HepG2 (cell line): ENCODE measurements around the gene B4GALT2. TPM values are rescaled to one million over a fixed set of nuclear protein-coding genes. Genes with fewer than 3 reads are reported as not detected.

Experiments used
- ATAC-seq: fragments of 200-7000 bp; cut with Tn5 transposase; 3 replicates; pipeline ENCODE4 v1.9.1; 2020; ENCODE audit warnings: mild to moderate bottlenecking, moderate library complexity
- BruUV-seq: library from RNA; stranded (reverse); fragments of 400-500 nt; replicated peaks from 2 replicates; lab custom pipeline; 2021; lab: Mats Ljungman, UMichigan
- CTCF ChIA-PET: fragments of 300-600 bp; formaldehyde crosslinking; extraction: SDS; loops from one replicate; lab custom pipeline; 2021; ENCODE audit warnings: low total read pairs, inconsistent platforms, low intra/inter-chr PET ratio; lab: Yijun Ruan, JAX
- POLR2A ChIA-PET: fragments of 350-600 bp; sonication (Branson Sonifier 250); formaldehyde crosslinking; loops from one replicate; lab custom pipeline; 2020; ENCODE audit warnings: antibody characterized with exemption, inconsistent platforms; lab: Yijun Ruan, JAX
- DNase-seq: peaks from one replicate; pipeline ENCODE4 v3.0.0-alpha.2; 2015; ENCODE audit warnings: low spot score
- FAIRE-seq: peaks from 3 replicates; lab custom pipeline; 2011; peaks lifted over from hg19 to GRCh38; lab: Jason Lieb, UNC
- H2AFZ ChIP-seq: one replicate; pipeline ENCODE4 v1.6.1; 2011; ENCODE audit warnings: low read length, inconsistent platforms
- H3K27ac ChIP-seq: fragments of 300-600 bp; 3 replicates; pipeline ENCODE4 v1.8.0; 2011; ENCODE audit warnings: mixed run types, mild to moderate bottlenecking, mixed read lengths, low read length, inconsistent platforms; ENCODE audit not compliant: insufficient read depth; ENCODE audit errors: extremely low read length
- H3K27me3 ChIP-seq, 2 experiments: fragments of 200-600 bp in 1 of 2; 2 replicates in 1 of 2; 3 replicates in 1 of 2; pipeline versions ENCODE4 v1.6.0 to v1.8.0; 2011; ENCODE audit warnings: low read length in 2 of 2, mild to moderate bottlenecking in 2 of 2, moderate library complexity in 2 of 2, inconsistent platforms in 1 of 2; ENCODE audit not compliant: insufficient read depth in 2 of 2, control insufficient read depth in 1 of 2
- H3K36me3 ChIP-seq, 2 experiments: fragments of 200-600 bp in 1 of 2; replicated peaks in 1 of 2; 2 replicates in 1 of 2; 3 replicates in 1 of 2; pipeline versions ENCODE4 v1.5.1 to v1.8.0; 2011; ENCODE audit warnings: low read length in 2 of 2, inconsistent platforms in 1 of 2; ENCODE audit not compliant: insufficient read depth in 2 of 2, control insufficient read depth in 1 of 2
- H3K4me1 ChIP-seq: 2 replicates; pipeline ENCODE4 v1.5.1; 2012; ENCODE audit warnings: low read length, inconsistent platforms; ENCODE audit not compliant: insufficient read depth
- H3K4me2 ChIP-seq: 2 replicates; pipeline ENCODE4 v1.6.0; 2011; ENCODE audit warnings: low read depth, low read length, inconsistent platforms
- H3K4me3 ChIP-seq, 3 experiments: fragments of 200-600 bp in 1 of 3; sonication (generic), shearing (Covaris generic) in 1 of 3; replicated peaks in 1 of 3; 2 replicates each; pipeline ENCODE4 v1.5.1; 2011 to 2016; ENCODE audit warnings: low read length in 3 of 3, inconsistent platforms in 2 of 3, low read depth in 2 of 3, mild to moderate bottlenecking in 2 of 3, control low read depth in 1 of 3, mixed read lengths in 1 of 3; ENCODE audit not compliant: insufficient read depth in 1 of 3
- H3K79me2 ChIP-seq: one replicate; pipeline ENCODE4 v1.6.1; 2011; ENCODE audit warnings: low read length, inconsistent platforms; ENCODE audit not compliant: insufficient read depth
- H3K9ac ChIP-seq: 2 replicates; pipeline ENCODE4 v1.6.0; 2011; ENCODE audit warnings: mild to moderate bottlenecking, low read depth, low read length, inconsistent platforms; ENCODE audit not compliant: insufficient read depth
- H3K9me3 ChIP-seq: 2 replicates; pipeline ENCODE4 v1.5.1; 2012; ENCODE audit warnings: mild to moderate bottlenecking, low read length
- H4K20me1 ChIP-seq: 2 replicates; pipeline ENCODE4 v1.6.0; 2011; ENCODE audit warnings: inconsistent platforms, mild to moderate bottlenecking, low read length, moderate library complexity; ENCODE audit not compliant: insufficient read depth
- CEBPB ChIP-seq: IDR thresholded peaks from 2 replicates; pipeline ENCODE4 v1.6.1; 2011; ENCODE audit warnings: low read depth, low read length, improper control_type of control experiment, borderline replicate concordance
- CERS6 ChIP-seq: sonication (generic); formaldehyde crosslinking; IDR thresholded peaks from 2 replicates; pipeline ENCODE4 v1.5.0; 2020; ENCODE audit warnings: missing genetic modification reagents
- DMTF1 ChIP-seq: sonication (generic); formaldehyde crosslinking; IDR thresholded peaks from 2 replicates; pipeline ENCODE4 v1.4.0; 2020; ENCODE audit warnings: mild to moderate bottlenecking, missing genetic modification reagents
- RBFOX2 ChIP-seq: fragments of 200-400 bp; formaldehyde crosslinking; IDR thresholded peaks from 2 replicates; pipeline ENCODE4 v1.6.1; 2017; ENCODE audit warnings: low read depth, mild to moderate bottlenecking, low read length
- ZBTB33 ChIP-seq: sonication (generic); formaldehyde crosslinking; IDR thresholded peaks from 2 replicates; pipeline ENCODE4 v1.4.0; 2020; ENCODE audit warnings: missing genetic modification reagents
- ZIK1 ChIP-seq: sonication (generic); formaldehyde crosslinking; IDR thresholded peaks from 2 replicates; pipeline ENCODE4 v1.5.0; 2020; ENCODE audit warnings: mild to moderate bottlenecking, low read depth, missing genetic modification reagents, borderline replicate concordance
- ZNF225 ChIP-seq: sonication (generic); formaldehyde crosslinking; IDR thresholded peaks from 2 replicates; pipeline ENCODE4 v1.4.0; 2020; ENCODE audit warnings: mild to moderate bottlenecking, missing genetic modification reagents
- WGBS: methylation state at CpG from one replicate; pipeline ENCODE4 v1.1.6; 2017; ENCODE audit warnings: low lambda C conversion rate; 5-methylcytosine and 5-hydroxymethylcytosine counted together
- in situ Hi-C: cut with HindIII; loops from 2 replicates; pipeline ENCODE4 v1.10.0; 2017; ENCODE audit warnings: low pct_unique_long_range_greater_than_20kb; ENCODE audit not compliant: extremely low pct_ligation_motif_present
- intact Hi-C: fragments of 100-400 bp; cut with micrococcal nuclease; formaldehyde crosslinking; loops from one replicate; pipeline ENCODE4 v1.10.0; 2022; ENCODE audit not compliant: unreplicated experiment
- polyA plus RNA-seq, 8 experiments: library from polyadenylated mRNA; depleted of rRNA in 3 of 8; stranded (reverse) in 7 of 8; unstranded in 1 of 8; fragments of >200 nt; fragmentation: Illumina TruSeq in 4 of 8; extraction: Trizol in 4 of 8; gene quantifications; 2 replicates each; pipeline versions ENCODE4 v1.2.1 to v1.2.3, GENCODE V29; 2011 to 2016; ENCODE audit warnings: low read depth in 4 of 8, missing spikeins in 1 of 8, mixed read lengths in 1 of 8; ENCODE audit not compliant: insufficient read depth in 1 of 8
- total RNA-seq, 5 experiments: library from RNA; depleted of rRNA; stranded (reverse); fragments of >200 nt; fragmentation: Illumina TruSeq; extraction: Trizol; gene quantifications; 2 replicates each; pipeline ENCODE4 v1.2.3, GENCODE V29; 2016; ENCODE audit warnings: low read depth in 1 of 5
- TF ChIP-seq, protein P1 (sequence below): sonication (generic); formaldehyde crosslinking; IDR thresholded peaks from 2 replicates; pipeline ENCODE4 v1.4.0; 2020; ENCODE audit warnings: missing genetic modification reagents, borderline replicate concordance

Gene B4GALT2
- total and polyA plus RNA-seq, 2 of the 13 experiments (the other 11 are each of a cell fraction or from before 2014, with no cell fraction given), result 41.9 to 78.0 TPM

- TF ChIP-seq, protein P1, sequence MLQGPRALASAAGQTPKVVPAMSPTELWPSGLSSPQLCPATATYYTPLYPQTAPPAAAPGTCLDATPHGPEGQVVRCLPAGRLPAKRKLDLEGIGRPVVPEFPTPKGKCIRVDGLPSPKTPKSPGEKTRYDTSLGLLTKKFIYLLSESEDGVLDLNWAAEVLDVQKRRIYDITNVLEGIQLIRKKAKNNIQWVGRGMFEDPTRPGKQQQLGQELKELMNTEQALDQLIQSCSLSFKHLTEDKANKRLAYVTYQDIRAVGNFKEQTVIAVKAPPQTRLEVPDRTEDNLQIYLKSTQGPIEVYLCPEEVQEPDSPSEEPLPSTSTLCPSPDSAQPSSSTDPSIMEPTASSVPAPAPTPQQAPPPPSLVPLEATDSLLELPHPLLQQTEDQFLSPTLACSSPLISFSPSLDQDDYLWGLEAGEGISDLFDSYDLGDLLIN (CRISPR knock-in tag), result no peak
- TF ChIP-seq CERS6, result no peak
- no peak for TF ChIP-seq ZIK1
- TF ChIP-seq ZNF225 (CRISPR knock-in tag), result no peak
- TF ChIP-seq CEBPB, result no peak
- TF ChIP-seq, all 625 proteins: peak for 0
These were observed 4.4 kb downstream of the B4GALT2 start (continued) for GRCh38 chr1:43983253-43983899.

DNA sequence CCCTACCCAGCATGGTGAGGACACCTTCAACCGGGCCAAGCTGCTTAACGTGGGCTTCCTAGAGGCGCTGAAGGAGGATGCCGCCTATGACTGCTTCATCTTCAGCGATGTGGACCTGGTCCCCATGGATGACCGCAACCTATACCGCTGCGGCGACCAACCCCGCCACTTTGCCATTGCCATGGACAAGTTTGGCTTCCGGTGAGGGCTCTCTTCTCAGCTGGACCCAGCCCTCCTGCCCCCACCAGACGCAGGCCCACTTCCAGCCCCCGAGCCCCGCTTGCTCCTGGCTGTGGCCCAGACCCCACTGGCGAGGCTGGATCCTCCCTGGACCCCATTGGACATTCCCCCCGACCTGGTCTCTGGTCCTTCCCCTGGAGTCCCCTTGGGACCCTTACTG is 5.8 kb downstream of the B4GALT2 start:
- in situ Hi-C loops, result no loop called here
- peaks cover 29% of the 10 kb centered on the region for H3K79me2 ChIP-seq

More for the DNA sequence above, 5.8 kb downstream of the B4GALT2 start:
- POLR2A ChIA-PET, result no interaction called here
- Histone ChIP-seq H3K36me3 (peaks cover 17 to 38% of the 10 kb centered on the region in 2 experiments; a peak in 4 of 5 replicates), H3K27me3 (no peaks in the 10 kb centered on the region), H3K9ac (no peak overlapping the region), H2AFZ (no peak overlapping the region), H3K4me2 (no peak overlapping the region), H3K4me1 (peaks cover 71% of the 10 kb centered on the region), H3K9me3 (no peaks in the 10 kb centered on the region), H3K27ac (no peak overlapping the region), H3K4me3 (no peak overlapping the region), H4K20me1 (no peaks in the 10 kb centered on the region)
- FAIRE-seq (no peak), ATAC-seq (no peak), DNase-seq (no peak)
- CTCF ChIA-PET, result no interaction called here
- 97% methylated on average over 7 of the region's 16 CpGs for WGBS
- TF ChIP-seq ZBTB33 (CRISPR knock-in tag) (peak; percentile 37; the same call in 1 of the 2 replicates), RBFOX2 (0 out of 2 replicates have a peak, but pooled peaks have one; percentile 11), DMTF1 (no peak)
- no TSS peak for BruUV-seq
- intact Hi-C loops, result no loop called here
